NCI-H345 treated with DMSO at 0.1 percent for 48 hours (cell line): ENCODE data around the gene ENC1.

ENCODE experiments used
- DNase-seq: peaks from one replicate; lab custom pipeline; 2025; ENCODE audit not compliant: unreplicated experiment; lab: John Stamatoyannopoulos, UW

The ENC1 gene

DNA sequence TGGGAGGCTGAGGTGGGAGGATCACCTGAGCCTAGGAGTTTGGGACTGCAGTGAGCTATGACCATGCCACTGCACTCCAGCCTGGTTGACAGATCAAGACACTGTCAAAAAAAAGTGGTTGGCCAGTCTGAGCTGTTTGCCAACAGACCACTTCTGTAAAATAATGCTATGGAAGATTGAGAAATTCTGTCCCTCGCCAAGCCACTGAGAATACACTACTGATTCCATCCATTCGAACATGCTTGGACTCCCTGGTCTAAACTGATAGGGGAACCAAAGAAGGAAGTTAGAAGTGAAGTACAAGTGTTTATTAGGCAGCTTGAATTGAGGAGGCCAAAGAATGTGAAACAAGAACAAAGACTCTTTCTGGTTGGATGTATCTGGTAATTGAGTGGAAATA lies 27.2 kb downstream of the ENC1 start:
- no peak for DNase-seq

DNA sequence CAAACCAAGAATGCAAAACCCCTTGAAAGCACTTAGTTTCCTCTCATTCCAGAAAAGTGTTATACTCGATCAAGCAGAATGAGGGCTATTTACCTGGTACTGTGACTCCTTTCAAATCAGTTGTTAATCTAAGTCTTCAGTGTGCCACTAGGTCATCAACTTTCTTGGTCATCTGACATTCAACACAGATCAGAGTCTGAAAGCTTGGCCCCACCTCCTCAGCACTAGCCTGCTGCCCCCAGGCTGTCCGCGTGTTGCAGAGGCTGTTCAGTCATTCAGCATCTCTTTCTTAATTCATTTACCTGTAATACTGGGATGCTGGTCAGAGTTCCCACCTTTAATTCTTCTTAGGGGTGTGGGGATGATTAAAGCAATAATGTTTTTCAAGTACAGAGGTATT lies 28.5 kb downstream of the ENC1 start:
- DNase-seq, result no peak

DNA sequence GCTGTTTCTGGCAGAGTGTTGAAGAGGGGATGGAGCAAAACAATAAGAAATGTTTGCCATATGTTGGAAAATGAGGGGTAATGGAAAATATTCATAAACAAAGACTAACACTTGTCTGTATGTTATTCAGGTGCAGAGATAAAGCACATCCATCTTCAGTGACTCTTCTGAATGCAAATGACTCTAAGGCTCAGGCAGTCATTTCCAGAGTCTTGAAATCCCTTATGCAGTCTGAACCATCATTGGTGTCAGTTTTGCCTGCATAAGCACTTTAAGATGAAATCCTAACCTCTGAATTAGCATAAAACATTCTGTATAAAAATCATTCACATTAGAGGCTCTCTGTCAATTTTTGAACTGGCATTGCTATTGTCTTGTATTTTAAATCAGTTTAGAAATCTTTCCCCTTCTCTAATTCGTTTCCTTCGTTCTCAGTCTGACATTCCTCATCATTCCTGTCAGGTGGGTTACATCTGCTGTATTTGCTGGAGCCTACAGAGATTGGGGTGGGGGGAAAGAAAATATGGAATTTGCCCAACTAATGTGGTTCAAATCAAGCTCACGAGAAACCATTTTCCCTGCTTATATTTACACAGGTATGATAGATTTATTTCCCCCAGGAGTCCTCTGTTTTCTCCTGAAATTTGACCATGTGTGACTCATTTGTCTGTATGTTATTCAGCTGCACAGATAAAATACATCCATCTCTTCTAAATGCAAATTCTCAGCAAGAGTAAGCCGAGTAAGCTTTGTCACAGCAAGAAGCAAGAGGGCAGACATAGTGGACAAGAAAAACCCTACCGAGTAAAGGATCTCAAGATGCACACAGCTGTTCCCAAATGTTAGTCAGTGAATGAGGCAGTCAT lies 31.6 kb downstream of the ENC1 start:
- no peak for DNase-seq

DNA sequence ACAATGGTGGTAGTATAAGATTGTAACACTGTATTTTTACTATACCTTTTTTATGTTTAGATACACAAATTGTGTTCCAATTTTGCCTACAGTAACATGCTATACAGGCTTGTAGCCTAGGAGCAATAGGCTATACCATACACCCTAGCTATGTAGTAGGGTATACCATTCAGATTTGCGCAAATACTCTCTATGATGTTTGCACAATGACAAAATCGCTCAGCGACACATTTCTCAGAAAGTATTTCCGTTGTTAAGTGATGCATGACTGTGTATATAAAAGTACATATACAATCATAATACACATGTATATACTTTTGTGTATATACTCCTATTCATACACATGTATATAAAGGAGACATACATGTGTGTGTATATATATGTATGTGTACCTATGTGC lies 34.8 kb downstream of the ENC1 start:
- DNase-seq, result no peak

DNA sequence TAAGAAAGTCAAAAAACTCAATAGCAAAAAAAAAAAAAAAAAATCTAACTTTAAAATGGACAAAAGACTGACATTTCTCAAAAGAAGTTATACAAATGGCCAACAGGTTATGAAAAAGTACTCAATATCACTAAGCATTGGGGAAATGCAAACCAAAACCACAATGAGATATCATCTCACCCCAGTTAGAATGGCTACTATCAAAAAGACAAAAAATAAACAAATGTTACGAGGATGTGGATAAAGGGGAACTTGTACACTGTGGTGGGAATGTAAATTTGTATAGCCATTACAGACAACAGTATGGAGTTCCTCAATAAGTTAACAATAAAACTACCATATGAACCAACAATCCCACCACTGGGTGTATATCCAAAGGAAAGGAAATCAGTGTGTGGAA lies 37.2 kb downstream of the ENC1 start:
- no peak for DNase-seq

DNA sequence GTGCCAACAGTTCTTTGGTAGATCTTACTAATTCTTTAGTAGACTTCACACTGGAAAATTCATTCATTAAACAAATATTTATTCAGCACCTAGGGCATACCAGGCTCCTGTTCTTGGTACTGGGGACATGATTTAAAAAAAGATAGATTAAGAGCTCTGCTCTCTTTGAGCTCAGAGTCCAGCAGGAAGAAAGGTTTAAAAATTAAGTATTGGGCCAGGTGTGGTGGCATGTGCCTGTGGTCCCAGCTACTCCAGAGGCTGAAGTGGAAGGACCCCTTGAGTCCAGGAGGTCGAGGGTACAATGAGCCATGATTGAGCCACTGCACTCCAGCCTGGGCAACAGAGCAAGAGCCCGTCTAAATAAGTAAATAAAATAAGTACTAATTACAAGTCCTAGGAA lies 41.4 kb downstream of the ENC1 start:
- DNase-seq, result no peak

DNA sequence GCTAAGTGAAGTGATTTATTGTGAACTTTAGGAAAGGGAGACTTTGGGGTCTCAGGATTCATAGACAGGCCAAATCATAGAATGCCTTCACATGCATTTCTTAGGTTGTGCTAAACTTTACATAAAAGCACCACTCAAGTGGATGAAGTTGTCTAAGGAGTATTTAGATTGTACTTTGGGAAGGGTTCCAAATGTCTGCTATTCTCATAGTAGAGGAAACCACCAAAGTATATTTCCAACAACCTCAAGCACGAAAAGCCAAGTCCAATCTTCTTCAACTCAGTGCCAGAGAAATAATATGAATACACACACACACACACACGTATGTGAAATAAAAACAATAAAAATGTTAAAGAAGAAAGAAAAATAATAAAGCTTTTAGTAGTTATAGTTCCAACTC lies 41.8 kb downstream of the ENC1 start:
- DNase-seq, result no peak

DNA sequence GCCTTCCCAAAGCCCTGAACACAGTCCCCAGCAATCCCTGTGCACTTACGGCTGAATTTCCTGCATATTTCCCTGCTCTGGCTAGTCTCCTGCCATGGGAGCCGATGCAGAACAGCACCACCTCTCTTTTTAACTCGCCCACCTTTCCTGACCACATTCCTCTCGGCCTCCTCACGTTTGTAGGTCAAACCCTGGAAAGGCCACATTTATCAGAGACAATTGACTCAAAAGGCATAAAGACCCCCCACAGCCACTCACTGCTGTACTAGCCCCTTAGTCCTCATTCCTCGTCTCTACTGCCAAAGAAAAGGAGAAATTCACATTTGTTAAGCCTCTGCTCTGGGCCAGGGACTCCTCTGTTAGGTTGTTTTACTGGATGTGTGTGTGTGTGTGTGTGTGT lies 43.6 kb downstream of the ENC1 start:
- DNase-seq, result no peak

DNA sequence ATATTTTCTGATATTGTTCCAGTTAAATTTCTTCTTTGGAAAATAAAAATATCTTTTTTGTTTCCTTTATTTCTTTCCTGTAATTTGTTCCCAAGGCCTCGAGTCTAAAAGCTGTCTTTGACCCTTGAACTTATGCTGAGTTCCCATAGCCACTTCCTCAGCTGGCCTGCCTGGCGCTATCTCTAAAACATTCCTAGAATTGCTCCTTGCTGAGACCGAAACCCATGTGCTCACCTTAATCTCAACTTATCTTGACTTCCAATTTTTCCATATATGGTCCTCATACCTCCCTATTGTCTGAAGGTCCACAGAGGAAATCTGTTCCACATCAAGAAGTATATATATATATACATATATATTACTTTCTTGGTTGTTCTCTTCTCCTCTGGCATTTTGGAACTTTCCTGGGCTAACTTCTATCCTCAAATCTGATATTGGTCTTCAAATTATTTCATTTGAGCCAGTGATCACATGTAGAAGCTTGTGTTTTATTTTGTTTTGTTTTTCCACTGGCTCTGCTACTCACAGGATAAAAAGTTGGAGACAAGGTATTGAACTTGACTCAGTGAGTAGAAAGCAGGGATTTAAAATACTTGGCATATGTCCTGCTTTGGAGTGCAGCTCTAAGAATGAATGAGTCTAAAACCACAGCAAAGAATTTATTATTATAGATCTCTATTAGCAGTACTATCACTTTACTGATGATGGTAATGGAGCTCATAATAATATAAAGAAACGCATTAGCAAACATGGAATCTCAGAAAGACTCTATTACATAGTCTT lies 45.2 kb downstream of the ENC1 start:
- no peak for DNase-seq

DNA sequence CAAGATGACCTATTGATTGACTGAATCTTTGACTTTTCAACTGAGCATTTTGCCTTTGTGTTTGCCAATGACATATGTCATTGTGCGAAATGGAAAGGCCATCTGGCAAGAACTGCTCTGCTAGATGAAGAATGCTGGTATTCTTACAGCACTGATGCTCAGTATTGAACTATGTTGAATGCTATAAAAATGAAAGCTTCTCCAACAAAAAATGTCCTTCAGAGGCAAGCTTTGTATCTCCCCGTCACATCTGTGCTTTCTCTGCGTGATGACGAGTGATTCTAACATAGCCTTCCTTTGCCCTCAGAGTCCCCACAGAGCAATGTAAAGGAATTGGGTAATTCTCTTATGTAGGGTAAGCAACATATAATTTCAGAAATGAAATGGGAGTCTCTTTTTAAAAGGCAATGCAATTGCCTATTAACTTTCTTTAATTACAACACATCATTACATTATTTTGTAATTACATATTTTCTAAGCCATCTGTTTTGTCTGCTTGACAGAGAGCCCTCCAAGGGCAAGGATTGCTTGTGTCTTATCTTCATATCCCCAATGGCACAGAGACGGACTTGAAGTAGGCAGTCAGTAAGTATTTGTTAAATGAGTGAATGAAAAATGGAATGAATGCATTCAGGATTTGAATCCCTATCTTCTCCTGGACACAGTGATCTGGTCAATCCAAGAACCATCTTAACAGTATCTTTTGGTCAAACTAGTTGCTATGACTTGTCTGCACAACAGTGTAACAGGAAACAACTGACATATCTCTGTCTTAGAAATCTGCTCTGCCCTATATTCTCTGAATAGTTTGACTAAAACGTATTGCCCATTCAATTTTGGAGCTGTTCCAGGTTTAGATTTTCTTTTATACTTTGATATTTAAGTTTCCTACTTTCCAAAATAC lies 46.1 kb downstream of the ENC1 start:
- no peak for DNase-seq

DNA sequence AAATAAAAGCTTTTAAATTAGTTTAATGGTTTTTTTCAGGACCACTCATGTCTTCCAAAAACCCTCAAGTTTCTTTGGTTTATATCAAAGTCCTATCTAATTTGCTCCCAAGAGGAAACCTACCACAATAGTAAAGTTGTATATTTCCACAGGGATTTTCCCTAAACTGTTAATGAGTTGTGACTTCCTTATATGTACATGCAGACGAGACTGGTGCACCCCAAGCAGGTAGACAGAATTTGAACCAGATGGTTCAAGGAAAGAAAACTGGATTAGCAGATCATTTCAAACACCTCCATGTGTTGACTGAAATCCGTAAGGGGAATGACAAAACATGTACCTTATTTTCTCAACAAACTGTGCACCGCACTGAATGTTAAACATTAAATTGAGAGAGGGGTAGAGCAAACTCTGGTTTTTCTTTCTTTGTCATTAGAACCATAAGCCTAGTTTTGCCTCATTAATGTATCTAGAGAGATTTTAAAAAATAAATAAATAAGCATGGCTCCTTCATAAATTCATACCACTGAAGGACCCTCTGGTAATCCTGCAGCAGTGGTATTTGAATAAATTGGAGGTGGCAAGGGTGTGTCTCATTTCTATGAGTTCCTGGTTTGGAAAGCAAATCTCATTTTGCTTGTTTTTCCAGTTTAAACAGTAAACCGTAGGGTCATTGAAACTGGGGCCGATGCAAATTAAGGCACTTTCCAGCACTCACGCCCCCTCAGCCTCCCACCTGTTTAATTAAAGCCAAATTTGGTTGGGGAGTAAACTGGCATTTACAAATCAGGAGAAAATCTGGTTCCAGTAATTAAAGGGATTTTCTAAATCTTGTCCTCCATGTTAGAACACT lies 51.1 kb downstream of the ENC1 start:
- DNase-seq, result no peak

DNA sequence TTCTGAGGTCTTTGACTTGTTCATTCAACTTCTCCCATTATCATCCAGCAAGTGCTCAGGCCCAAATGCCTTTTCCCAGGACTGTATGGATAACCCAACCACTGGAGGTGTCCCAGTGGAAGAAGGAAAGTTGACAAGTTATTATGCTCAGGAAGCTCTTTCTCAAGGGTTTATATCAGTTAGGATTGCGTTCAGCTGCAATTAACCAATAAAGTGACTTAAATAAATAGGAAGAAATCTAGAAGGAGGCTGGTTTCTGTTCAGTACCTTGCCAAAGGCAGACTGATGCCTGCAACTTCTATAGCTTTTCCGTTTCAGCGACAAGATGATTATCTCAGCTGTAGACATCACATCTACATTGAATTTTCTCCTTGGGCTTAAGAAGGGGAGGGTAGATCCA lies 52.1 kb downstream of the ENC1 start:
- no peak for DNase-seq

DNA sequence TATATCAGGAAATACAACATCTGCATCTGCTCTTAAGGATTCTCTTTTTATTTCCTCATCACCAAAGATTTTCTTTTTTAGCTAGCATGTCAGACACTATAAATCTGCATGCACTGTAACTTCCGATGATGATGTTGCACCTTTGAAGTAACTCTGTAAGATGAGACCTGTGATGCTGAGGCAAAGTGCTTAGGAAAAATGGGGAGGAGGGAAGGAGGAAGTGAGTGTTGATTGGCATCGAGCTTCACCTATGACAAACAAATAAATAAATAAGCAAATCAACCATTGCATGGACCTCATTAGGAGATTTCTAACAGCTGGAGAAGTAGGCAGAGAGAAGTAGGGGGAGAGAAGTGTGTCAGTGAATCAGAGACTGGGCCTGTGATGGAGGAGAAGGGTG lies 52.6 kb downstream of the ENC1 start:
- DNase-seq, result no peak

DNA sequence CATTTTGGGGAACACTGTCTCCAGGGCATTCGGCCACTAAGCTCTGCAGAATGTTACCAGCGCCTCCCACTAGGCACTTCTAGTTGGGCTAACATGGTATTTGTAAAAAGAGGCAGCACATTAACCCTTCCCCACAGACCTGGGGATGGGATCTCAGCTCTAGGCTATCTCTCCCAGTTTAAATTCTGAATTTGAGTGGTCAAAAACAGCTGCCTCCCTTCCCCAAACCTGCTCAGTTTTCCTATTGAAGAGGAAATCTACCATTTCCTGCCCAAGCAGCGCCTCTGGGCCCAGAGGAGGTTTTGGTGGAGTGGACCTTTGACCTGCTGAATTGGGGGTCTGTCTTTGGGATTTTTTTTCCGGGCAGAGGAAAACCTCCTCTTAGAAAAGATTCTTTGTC lies 53.2 kb downstream of the ENC1 start:
- DNase-seq, result no peak

DNA sequence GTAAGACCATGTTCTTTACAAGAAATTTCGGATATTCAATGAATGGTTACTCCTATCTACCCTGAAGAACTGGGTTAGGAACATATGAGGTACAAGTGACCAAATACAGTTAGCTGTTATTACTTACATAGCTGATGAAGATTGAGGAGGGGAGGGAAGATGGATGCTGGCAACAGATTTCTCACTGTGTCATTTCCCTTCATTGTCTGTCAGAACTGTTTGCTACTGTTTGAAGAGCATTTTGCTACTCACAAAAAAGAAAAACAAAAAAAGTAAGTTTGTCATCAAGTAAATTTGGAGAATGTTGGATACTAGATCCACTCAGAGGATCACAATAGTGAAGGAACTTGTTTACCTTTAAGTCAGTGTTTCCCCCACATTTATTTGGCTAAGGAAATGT lies 53.7 kb downstream of the ENC1 start:
- no peak for DNase-seq

DNA sequence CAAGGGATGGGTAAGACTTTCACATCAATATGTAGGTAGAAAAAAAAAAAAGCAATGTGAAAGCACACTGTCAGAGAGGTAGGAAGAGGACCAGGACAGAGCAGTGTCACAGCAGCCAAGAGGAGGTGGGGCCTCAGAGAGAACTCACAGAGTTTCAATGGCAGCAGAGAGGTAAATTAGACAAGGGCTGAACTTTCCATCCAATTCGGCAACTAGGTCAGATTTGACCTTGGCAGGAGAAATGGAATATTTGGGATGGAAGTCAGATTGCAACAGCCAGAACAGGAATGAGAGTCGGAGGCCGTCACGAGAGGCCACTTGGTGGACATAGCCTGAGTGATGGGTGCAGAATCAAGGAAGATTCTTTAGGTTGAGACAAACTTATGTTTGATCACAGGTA lies 57.7 kb downstream of the ENC1 start:
- no peak for DNase-seq

DNA sequence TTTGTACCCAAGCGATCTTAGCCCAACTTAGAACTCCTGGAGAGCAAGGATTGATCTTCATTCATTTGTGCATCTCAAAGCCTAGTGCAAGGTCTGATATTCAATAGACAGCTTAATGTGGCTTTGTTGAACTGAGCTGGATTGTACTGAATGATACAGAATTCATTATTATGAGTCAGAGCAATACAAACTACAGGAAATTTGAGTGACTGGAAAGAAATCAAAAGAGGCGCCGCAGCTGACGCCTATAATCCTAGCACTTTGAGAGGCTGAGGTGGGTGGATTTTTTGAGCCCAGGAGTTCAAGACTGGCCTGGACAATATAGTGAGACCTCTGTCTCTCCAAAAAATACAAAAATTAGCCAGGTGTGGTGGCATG lies 58.6 kb downstream of the ENC1 start:
- no peak for DNase-seq

DNA sequence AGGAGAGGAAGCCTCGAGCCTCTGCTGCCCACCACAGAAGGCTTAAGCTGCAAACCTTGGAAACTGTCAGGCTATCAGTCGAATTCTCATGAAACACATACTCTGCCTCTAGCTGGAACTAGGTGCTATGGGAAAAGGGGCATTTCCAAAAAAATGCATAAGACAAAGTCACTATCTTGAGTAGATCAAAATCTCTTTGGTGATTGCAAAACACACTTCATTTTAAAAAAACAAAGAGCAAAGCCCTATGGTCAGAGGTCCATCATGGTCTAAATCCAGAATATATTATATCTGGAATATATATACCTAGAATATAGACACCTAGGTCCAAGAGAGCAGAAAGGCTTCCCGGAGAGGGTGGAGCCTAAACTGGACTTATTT lies 59.8 kb downstream of the ENC1 start:
- DNase-seq, result no peak

DNA sequence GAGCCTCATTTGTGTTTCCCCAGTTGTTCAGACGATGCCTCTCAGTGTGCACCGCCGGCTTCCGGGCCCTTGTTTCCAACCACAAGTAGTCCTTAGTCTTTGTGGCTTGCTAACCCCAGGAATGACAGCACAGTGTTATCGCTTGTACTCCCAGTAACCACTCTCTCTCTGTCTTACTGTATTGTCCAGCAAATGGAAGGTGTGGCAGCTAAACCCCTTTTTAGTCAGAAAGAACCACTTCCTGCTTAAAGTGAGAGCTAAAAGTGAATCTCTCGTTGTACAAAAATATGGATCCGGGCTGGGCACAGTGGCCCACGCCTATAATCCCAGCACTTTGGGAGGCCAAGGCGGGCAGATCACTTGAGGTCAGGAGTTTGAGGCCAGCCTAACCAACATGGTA lies 61.3 kb downstream of the ENC1 start:
- DNase-seq, result no peak

DNA sequence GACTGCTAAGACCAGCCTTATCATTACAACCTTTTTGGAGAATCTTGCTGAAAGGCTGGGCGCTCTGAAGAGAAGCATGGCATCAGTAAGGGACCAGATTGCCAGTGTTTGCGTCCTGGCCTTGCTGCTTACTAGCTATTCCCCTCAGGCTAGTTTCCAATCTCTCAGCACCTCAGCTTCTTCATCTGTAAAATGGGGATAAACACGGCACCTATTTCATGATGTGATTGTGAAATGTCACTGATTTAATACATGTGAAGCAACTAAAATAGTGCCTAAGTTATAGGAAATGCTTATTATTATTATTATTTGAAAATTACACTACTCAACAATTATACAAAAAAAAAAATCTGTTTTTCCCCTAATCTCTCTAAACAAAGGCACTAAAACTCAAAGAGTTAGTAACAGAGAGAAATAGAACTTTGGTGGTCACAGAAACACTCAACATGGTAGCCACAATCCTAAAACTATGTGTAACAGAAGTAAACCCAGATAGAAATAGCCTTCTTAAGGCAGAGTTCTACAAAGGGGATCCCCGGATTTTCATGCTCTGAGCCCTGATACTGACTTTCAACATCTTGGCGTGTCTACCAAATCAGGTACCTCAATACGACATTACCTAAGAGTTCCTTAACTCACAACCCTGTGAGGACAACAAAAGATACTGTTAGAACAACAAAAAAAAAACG lies 62.0 kb downstream of the ENC1 start:
- no peak for DNase-seq
